DOHH2 (cell line): Measurements from ENCODE around the gene CIB4.

Experiments
- H3F3A ChIP-seq: fragments of 200-600 bp; sonication (generic), shearing (Covaris generic); 2 replicates; pipeline ENCODE4 v1.6.0; 2016; ENCODE audit warnings: antibody characterized with exemption, mild to moderate bottlenecking; ENCODE audit not compliant: control insufficient read depth, insufficient read depth
- H3K27ac ChIP-seq: fragments of 200-600 bp; sonication (generic); 2 replicates; pipeline ENCODE4 v1.5.1; 2014; ENCODE audit warnings: low read depth, mild to moderate bottlenecking, low read length, moderate library complexity
- H3K27me3 ChIP-seq: fragments of 200-600 bp; sonication (generic); 2 replicates; pipeline ENCODE4 v1.6.1; 2014; ENCODE audit warnings: mild to moderate bottlenecking, low read length, mixed read lengths; ENCODE audit not compliant: control insufficient read depth
- H3K36me3 ChIP-seq: fragments of 200-600 bp; sonication (generic); 2 replicates; pipeline ENCODE4 v1.6.1; 2014; ENCODE audit warnings: mild to moderate bottlenecking, low read length, moderate library complexity, mixed read lengths; ENCODE audit not compliant: control insufficient read depth
- H3K4me1 ChIP-seq: fragments of 200-600 bp; sonication (generic); 2 replicates; pipeline ENCODE4 v1.6.1; 2014; ENCODE audit warnings: mild to moderate bottlenecking, low read length, mixed read lengths; ENCODE audit not compliant: control insufficient read depth
- H3K4me2 ChIP-seq: fragments of 200-600 bp; sonication (generic); 2 replicates; pipeline ENCODE4 v1.6.0; 2014; ENCODE audit warnings: mild to moderate bottlenecking, low read length, moderate library complexity
- H3K4me3 ChIP-seq: fragments of 200-600 bp; sonication (generic); 2 replicates; pipeline ENCODE4 v1.5.1; 2014; ENCODE audit warnings: mild to moderate bottlenecking, low read length, mixed read lengths
- H3K79me2 ChIP-seq: fragments of 200-600 bp; sonication (generic); 2 replicates; pipeline ENCODE4 v1.6.1; 2014; ENCODE audit warnings: mild to moderate bottlenecking, low read length, mixed read lengths; ENCODE audit not compliant: control insufficient read depth
- H3K9me2 ChIP-seq: fragments of 200-600 bp; sonication (generic); replicated peaks from 2 replicates; pipeline ENCODE4 v1.6.1; 2014; ENCODE audit warnings: mild to moderate bottlenecking, low read length, mixed read lengths; ENCODE audit not compliant: control insufficient read depth
- H3K9me3 ChIP-seq: fragments of 200-600 bp; sonication (generic); 2 replicates; pipeline ENCODE4 v1.6.1; 2014; ENCODE audit warnings: antibody characterized with exemption, low read length, mixed read lengths; ENCODE audit not compliant: control insufficient read depth, insufficient read depth
- H4K20me1 ChIP-seq: fragments of 200-600 bp; sonication (generic); 2 replicates; pipeline ENCODE4 v1.6.0; 2014; ENCODE audit warnings: low read depth, mild to moderate bottlenecking, antibody characterized with exemption, low read length, moderate library complexity; ENCODE audit not compliant: control insufficient read depth, insufficient read depth
- CTCF ChIP-seq: fragments of 200-600 bp; sonication (generic); IDR thresholded peaks from one replicate; pipeline ENCODE4 v1.5.1; 2014; ENCODE audit warnings: antibody characterized with exemption, mild to moderate bottlenecking, low read depth, low read length; ENCODE audit not compliant: poor library complexity, severe bottlenecking
- EZH2phosphoT487 ChIP-seq: fragments of 200-600 bp; sonication (generic); IDR thresholded peaks from 2 replicates; pipeline ENCODE4 v1.6.1; 2017; ENCODE audit warnings: borderline replicate concordance, mild to moderate bottlenecking, antibody characterized with exemption, low read length, moderate library complexity, mixed read lengths

CIB4 gene

GRCh38 chr2:26560892-26561291 lies 80.3 kb downstream of the CIB4 start:
- H3K4me1 ChIP-seq, result no peaks in the 10 kb centered on the region
- H3K27ac ChIP-seq, result no peak overlapping the region
- no peaks in the 10 kb centered on the region for H3F3A ChIP-seq
- no peaks in the 10 kb centered on the region for H4K20me1 ChIP-seq
- H3K4me3 ChIP-seq, result no peak overlapping the region
- no peak overlapping the region for H3K4me2 ChIP-seq
- no peaks in the 10 kb centered on the region for H3K36me3 ChIP-seq
- no peaks in the 10 kb centered on the region for H3K79me2 ChIP-seq
- no peaks in the 10 kb centered on the region for H3K9me3 ChIP-seq
- peaks cover 26% of the 10 kb centered on the region for H3K27me3 ChIP-seq
- no peaks in the 10 kb centered on the region for H3K9me2 ChIP-seq
- no peak for TF ChIP-seq EZH2phosphoT487
- no peak for TF ChIP-seq CTCF

GRCh38 chr2:26559556-26559955 lies 81.6 kb downstream of the CIB4 start:
- H4K20me1 ChIP-seq, result no peaks in the 10 kb centered on the region; the same call in 1 of the 2 replicates
- H3K27ac ChIP-seq, result no peak overlapping the region
- no peaks in the 10 kb centered on the region for H3K9me2 ChIP-seq
- H3K79me2 ChIP-seq, result no peaks in the 10 kb centered on the region
- no peak for TF ChIP-seq CTCF
- no peak for TF ChIP-seq EZH2phosphoT487
- no peaks in the 10 kb centered on the region for H3K9me3 ChIP-seq
- peaks cover 18% of the 10 kb centered on the region for H3K27me3 ChIP-seq
- H3K4me2 ChIP-seq, result no peak overlapping the region
- no peaks in the 10 kb centered on the region for H3K4me1 ChIP-seq
- H3K36me3 ChIP-seq, result no peaks in the 10 kb centered on the region
- H3F3A ChIP-seq, result no peaks in the 10 kb centered on the region
- H3K4me3 ChIP-seq, result no peak overlapping the region

GRCh38 chr2:26559044-26559405 lies 82.1 kb downstream of the CIB4 start:
- Histone ChIP-seq H4K20me1 (no peaks in the 10 kb centered on the region; the same call in 1 of the 2 replicates), H3K9me3 (no peaks in the 10 kb centered on the region), H3K4me1 (no peaks in the 10 kb centered on the region), H3K4me3 (no peak overlapping the region), H3K9me2 (no peaks in the 10 kb centered on the region), H3K36me3 (no peaks in the 10 kb centered on the region), H3K79me2 (no peaks in the 10 kb centered on the region), H3K27ac (no peak overlapping the region), H3K4me2 (no peak overlapping the region), H3K27me3 (peaks cover 16% of the 10 kb centered on the region), H3F3A (no peaks in the 10 kb centered on the region)
- no peak for TF ChIP-seq CTCF
